Fibroblast of the aortic adventitia (primary cell): ENCODE results near the gene MMP19. TPM values are rescaled to one million over a fixed set of nuclear protein-coding genes. Genes with fewer than 3 reads are reported as not detected.
"Not testable (repeated sequence)": the region's sequence is repeated elsewhere in the genome, so short reads cannot be mapped to it uniquely, and the experiment has no call there.

Source experiments
- DNase-seq: peaks from one replicate; pipeline ENCODE4 v3.0.0-alpha.2; 2010; ENCODE audit warnings: low read depth
- H3K4me3 ChIP-seq: 2 replicates; pipeline ENCODE4 v1.5.1; 2011; ENCODE audit warnings: low read depth, mild to moderate bottlenecking, control low read depth, low read length, moderate library complexity
- total RNA-seq: library from RNA; depleted of rRNA; stranded (reverse); fragments of >200 nt; gene quantifications from 2 replicates; pipeline ENCODE4 v1.2.3, GENCODE V29; 2012; ENCODE audit warnings: low replicate concordance
- TF ChIP-seq, protein P1 (sequence below): IDR thresholded peaks from 2 replicates; pipeline ENCODE4 v1.5.1; 2011; ENCODE audit warnings: mild to moderate bottlenecking, low read length, control low read depth, inconsistent platforms; ENCODE audit not compliant: insufficient read depth

MMP19 gene
- total RNA-seq, 1 donor = 11.1 TPM

DNA sequence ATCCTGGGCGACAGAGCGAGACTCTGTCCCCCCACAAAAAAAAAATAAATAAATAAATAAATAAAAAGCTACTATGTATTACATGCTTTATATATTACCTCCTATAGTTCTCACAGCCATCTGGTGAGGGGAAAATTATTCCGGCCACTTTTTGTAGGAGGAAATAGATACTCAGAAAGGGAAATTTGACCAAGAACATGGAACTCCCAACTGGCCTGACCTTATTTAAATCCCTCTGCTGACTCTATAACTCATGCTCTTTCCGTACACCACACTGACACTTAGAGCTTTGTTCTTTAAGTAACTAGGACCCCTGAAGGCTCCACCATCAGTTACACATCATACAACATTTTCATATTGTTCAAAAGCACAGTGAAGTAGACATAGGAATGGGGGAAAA, 2.2 kb upstream of the MMP19 start:
- TF ChIP-seq, protein P1, sequence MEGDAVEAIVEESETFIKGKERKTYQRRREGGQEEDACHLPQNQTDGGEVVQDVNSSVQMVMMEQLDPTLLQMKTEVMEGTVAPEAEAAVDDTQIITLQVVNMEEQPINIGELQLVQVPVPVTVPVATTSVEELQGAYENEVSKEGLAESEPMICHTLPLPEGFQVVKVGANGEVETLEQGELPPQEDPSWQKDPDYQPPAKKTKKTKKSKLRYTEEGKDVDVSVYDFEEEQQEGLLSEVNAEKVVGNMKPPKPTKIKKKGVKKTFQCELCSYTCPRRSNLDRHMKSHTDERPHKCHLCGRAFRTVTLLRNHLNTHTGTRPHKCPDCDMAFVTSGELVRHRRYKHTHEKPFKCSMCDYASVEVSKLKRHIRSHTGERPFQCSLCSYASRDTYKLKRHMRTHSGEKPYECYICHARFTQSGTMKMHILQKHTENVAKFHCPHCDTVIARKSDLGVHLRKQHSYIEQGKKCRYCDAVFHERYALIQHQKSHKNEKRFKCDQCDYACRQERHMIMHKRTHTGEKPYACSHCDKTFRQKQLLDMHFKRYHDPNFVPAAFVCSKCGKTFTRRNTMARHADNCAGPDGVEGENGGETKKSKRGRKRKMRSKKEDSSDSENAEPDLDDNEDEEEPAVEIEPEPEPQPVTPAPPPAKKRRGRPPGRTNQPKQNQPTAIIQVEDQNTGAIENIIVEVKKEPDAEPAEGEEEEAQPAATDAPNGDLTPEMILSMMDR = no peak

DNA sequence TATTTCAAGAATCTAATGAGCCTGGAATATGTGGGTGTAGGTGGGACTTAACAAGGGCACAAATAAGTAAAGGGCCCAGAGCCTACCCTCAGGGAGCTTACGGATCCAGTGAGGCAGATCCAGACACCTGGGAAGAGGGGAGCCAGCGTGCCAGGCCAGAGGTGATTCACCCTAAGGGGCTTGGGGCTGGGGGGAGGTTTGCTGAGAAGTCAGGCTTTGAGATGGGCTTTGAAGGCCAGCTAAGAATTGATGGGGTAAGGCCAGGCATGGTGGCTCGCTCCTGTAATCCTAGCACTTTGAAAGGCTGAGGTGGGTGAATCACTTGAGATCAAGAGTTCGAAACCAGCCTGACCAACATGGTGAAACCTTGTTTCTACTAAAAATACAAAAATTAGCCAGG, 695 bp upstream of the MMP19 start:
- DNase-seq = no peak
- no peak overlapping the region for H3K4me3 ChIP-seq
- TF ChIP-seq, protein P1 = no peak

More for the DNA sequence above, 2.2 kb upstream of the MMP19 start:
- H3K4me3 ChIP-seq = no peak overlapping the region
- DNase-seq = no peak

DNA sequence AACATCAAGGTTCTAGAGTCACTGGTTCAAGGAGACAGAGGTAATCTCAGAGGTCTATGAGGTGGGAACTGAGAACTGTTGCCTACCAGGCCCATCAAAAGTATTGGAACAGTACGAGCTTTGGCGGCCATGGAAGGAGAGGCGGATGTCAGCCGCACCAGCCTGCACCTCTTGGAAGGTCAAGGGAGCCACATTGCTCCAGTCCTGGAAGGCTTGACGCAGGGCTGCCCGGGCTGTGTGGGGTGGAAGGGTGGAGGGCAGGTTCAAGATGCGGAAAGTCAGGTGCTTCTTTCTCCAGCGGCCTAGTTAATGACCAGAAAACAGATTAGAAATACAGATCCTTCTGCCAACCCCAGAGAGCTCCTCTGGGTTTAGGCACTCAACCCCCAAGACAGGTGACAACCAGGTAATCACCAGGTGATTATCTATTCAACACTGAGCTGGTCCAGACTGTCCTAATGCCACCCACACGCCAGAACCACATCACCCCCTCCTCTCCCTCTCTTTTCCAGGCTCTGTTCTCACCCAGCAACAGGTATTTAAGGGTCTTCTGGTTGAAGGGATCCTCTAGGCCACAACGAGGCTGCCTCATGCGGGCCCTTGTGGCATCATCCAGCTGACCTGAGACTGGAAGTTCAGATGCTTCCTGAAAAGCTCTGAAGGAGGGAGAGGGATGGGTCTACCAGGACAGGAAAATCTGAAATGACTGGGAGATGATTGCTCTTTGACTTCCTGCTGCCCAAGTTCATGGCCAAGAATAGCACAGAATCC, 2.0 kb downstream of the MMP19 start:
- no peak overlapping the region for H3K4me3 ChIP-seq
- no peak for DNase-seq
- TF ChIP-seq, protein P1 = no peak

DNA sequence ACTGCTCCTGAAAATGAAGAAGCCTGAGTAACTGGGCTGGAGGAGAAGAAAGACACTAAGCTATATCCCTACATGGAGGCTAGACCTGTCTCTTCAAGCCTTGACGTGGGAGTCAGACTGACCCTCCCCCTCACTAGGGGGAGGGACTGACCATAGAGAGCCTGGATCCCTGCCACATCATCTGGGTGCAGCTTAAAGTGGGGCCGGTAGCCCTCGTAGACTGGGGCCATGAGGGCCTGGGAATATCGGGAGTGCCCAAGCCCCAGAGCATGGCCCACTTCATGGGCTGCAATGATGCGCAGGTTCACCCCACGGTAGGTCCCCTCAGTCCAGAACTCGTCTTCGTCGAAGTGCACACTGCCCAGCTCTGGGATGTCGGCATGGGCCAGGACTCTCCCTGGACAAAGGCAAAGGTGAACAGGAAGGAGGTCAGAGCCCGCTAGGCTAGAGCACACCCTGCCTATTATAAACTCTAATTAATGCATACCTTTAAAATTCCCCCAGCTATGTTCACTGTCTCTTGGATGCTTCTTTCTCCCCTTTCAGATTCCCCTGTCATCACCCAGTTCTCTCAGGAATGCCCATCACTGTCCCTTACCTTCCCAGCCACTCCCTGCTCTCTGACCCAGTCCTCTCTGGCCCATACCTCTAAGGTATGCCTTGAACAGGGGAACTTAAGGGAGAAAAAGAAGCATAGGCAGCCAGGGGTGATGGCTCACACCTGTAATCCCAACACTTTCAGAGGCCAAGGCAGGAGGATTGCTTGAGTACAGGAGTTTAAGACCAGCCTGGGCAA, 3.2 kb downstream of the MMP19 start:
- H3K4me3 ChIP-seq = no peak overlapping the region
- TF ChIP-seq, protein P1 = no peak
- DNase-seq = no peak

DNA sequence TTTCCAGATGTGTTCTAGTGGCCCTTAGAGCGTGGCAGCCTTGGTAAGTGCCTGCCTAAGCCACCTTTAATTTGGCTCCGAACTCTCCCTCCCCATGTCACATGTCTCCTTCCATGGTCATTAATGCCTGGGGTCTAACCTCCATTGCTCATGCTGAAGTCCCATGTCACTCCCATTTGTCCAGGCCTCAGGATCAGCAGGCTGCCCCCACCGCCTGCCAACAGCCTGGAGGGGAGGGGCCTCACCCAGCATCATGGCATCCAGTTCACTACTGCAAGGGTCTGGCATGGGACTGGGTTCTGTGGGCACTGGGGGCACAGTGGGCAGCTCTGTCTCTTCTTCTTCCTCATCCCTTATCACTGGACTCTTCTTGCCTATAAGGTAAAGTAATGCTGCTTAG, 4.4 kb downstream of the MMP19 start:
- H3K4me3 ChIP-seq = no peak overlapping the region
- TF ChIP-seq, protein P1 = no peak
- no peak for DNase-seq

DNA sequence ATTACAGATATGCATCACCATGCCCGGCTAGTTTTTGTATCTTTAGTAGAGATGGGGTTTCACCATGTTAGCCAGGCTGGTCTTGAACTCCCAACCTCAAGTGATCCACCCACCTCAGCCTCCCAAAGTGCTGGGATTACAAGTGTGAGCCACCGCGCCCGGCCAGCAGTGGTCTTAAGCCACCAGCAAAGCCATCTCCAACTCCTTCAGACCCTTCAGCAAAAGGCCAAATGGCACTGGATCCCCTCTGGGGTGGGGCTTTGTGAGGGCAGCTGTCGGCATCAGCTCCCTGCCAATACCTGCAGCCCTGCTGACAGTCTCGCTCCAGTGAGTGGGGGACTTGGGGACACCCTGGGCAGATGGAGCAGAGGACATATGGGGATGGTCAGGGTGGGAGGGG, 8.3 kb downstream of the MMP19 start:
- not testable (repeated sequence) for H3K4me3 ChIP-seq, DNase-seq

DNA sequence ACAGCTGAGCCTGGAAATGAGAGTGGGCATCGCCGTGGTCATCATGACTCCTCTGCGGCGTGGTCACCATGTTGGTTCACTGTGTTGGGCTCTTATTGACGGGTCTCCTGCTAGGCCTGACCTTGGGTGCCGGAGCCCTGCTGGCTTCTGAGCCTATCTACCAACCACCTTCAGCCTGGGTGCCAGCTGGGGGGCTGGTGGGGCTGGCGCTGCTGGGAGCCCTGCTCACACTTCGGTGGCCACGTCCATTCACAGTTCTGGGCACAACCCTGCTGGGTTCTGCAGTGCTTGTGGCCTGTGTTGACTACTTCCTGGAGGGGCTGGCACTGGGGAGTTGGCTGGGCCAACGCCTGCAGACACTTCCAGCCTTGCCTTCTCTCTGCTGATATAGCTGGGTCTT, 9.7 kb downstream of the MMP19 start:
- TF ChIP-seq, protein P1 = no peak

More for the DNA sequence above, 9.7 kb downstream of the MMP19 start:
- no peak overlapping the region for H3K4me3 ChIP-seq
- no peak for DNase-seq
